ENCODE results near the gene BCAN.
A peak's percentile ranks its signal among the peaks of the same experiment; 100 is the strongest.

DNA sequence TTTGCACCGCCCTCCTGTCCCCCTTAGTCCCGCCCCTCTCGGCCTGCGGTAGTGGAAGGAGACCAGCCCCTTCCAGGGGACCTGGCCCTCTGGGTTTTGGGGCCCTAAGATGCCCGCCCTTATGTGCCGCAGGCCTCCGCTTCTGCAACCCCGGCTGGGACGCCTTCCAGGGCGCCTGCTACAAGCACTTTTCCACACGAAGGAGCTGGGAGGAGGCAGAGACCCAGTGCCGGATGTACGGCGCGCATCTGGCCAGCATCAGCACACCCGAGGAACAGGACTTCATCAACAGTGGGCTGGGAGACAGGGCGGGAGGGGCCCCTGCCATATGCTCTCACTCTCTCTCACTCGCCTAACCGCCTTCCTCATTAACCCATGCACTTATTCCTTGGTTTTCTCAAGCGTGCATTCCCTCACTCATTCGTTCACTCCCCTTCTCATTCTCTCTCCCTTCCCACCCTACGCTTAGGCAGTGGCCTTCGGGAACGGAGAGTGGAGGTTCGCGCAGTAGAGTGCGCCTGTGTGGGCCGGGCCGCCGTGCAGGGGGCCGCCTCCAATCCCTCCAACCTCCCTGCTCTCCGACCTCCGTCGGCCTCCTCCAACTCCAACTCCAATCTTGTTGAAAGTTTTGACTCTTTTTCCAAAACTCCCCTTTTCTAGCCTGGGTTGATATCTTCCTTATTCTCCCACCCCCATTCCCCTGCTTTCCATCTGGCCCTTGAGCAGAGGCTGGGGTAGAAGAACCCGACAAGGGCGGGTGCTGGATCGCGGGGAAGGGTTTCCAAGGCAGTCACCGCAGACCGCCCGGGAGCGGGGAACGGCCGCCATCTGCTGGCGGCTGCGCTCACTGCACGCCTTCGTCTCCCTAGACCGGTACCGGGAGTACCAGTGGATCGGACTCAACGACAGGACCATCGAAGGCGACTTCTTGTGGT is 15.2 kb downstream of the BCAN start:
- TF ChIP-seq, protein P1, sequence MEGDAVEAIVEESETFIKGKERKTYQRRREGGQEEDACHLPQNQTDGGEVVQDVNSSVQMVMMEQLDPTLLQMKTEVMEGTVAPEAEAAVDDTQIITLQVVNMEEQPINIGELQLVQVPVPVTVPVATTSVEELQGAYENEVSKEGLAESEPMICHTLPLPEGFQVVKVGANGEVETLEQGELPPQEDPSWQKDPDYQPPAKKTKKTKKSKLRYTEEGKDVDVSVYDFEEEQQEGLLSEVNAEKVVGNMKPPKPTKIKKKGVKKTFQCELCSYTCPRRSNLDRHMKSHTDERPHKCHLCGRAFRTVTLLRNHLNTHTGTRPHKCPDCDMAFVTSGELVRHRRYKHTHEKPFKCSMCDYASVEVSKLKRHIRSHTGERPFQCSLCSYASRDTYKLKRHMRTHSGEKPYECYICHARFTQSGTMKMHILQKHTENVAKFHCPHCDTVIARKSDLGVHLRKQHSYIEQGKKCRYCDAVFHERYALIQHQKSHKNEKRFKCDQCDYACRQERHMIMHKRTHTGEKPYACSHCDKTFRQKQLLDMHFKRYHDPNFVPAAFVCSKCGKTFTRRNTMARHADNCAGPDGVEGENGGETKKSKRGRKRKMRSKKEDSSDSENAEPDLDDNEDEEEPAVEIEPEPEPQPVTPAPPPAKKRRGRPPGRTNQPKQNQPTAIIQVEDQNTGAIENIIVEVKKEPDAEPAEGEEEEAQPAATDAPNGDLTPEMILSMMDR (IDR thresholded peaks at IDR 0.05; ENCODE audit: low read depth, low read length, poor library complexity, severe bottlenecking): peak; percentile 96
- peak; percentile 97 for TF ChIP-seq EZH2phosphoT487 (IDR thresholded peaks at IDR 0.05; ENCODE audit: borderline replicate concordance, low read length)
